GM21423 (cell line): ENCODE measurements around the gene OR51G2.
"Not testable (repeated sequence)": the region's sequence is repeated elsewhere in the genome, so short reads cannot be mapped to it uniquely, and the experiment has no call there.

Experiments used
- ATAC-seq: cut with Tn5 transposase; IDR thresholded peaks from one replicate; pipeline ENCODE4 v1.9.1; 2021; ENCODE audit warnings: mild to moderate bottlenecking, moderate library complexity; ENCODE audit not compliant: unreplicated experiment

Gene OR51G2, protein sequence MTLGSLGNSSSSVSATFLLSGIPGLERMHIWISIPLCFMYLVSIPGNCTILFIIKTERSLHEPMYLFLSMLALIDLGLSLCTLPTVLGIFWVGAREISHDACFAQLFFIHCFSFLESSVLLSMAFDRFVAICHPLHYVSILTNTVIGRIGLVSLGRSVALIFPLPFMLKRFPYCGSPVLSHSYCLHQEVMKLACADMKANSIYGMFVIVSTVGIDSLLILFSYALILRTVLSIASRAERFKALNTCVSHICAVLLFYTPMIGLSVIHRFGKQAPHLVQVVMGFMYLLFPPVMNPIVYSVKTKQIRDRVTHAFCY

DNA sequence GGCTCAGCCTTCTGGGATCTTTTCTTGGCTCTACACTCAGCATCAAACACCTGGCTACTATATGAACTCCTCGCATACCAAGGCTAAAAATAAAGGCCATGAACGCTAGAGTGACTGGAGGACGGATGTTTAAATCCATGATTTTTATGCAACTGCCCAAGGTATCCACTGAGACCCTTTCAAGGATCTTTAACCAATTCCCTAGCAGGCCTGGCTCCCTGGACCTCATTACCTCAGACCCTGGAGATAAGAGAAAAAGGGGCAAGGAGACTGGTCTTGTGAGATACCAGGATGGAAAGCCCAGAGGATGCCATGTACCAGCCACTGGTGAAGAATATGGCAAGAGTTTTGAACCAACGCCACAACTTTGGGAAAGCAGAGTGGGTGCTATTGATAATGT lies at the start of gene OR51G2:
OR51G2 (minus strand) TSS at position 101 of the 400 bp plus-strand sequence. CDS start 3,687 bp downstream, outside the sequence.
- no peak for ATAC-seq

DNA sequence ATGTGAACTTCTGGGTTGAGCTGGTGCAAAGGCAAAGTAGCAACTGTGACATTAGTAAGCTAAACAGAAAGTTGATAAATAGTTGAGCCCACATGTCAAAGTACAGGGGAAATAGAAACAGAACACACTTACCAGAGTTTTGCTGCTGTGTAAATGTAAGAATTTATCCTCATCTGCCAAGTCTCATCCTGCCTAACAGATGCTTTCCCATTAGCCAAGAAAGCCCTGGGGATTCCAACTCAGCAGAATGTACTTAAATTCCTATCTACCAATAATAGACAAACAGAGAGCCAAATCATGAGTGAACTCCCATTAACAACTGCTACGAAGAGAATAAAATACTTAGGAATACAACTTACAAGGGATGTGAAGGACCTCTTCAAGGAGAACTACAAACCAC lies 43.7 kb upstream of the OR51G2 start:
- no peak for ATAC-seq

DNA sequence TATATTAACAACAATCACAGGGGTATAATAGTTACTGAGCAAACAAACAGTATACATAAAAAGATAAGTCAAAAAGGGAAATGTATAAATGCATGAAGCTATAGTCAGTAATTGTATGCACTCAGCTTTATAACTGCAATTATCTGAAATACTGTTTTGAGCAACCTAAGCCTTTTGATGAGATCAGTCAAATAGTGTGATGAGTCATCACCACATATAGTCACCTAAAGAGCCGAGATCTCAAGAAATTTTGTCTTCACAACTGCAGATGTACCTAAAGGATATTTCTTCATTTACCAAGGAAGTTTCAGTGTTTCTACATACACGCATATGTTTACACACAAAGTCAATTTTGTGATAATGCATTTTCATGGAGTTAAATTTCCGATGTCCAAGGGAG lies 41.7 kb upstream of the OR51G2 start:
- no peak for ATAC-seq

DNA sequence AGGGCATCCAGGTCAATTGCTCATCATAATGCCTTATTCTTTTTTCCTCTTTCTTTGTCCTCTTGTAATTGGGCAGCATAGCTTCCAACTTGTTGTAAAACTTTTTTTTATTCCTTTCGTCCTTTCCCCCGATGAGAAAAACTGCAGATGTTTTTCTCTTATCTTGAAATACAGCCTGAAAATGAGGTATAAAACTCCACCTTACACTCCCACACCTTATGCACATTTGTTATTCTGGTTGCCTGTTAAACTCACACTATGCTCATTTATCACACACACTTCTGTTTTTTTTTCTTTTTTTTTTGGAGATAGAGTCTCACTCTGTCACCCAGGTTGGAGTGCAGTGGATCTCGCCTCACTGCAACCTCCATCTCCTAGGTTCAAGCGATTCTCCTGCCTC lies 38.2 kb upstream of the OR51G2 start:
- no peak for ATAC-seq

DNA sequence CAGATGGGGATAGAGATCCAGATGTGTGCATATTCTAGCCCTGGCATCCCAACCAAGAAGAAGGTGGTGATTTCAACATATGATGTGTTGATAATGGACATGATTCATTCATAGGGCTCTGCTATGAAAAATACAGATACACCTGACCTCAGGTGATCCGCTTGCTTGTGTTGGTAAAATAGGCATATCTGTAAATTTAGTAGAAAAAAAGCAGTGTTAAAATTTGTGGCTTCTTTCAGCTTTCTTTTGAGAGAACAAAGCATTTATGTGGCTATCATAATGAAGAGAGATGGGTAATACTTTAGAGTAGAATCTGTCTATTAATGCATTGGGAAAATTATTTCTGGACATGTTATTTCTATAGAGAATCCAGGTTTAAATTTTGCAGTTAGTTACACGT lies 36.5 kb upstream of the OR51G2 start, which contains the start of gene OR51A2:
OR51A2 (minus strand) TSS at position 101 of the 400 bp plus-strand sequence; CDS start at position 101, 0 bp downstream.
- ATAC-seq = not testable (repeated sequence)

DNA sequence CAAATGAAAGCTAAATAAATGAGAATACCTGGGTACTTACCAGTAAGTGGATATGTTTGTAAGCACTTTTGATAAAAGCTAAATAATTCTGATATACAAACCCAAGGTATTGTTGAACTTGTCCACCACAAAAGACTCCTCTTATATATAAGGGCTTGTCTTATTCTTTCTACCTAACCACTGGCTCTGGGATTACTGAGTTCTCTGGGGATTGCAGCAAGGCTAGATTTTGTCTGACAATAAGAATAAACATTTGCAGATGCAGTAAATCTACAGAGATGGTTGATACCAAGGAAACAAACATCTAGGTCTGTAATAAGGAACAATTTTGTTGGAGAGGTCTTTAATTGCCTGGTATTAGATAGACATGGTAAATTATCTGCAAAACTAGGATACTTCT lies 28.4 kb upstream of the OR51G2 start, which contains the start of gene OR51A4:
OR51A4 (minus strand) TSS at position 101 of the 400 bp plus-strand sequence. CDS start 505 bp downstream, outside the sequence.
- no peak for ATAC-seq

DNA sequence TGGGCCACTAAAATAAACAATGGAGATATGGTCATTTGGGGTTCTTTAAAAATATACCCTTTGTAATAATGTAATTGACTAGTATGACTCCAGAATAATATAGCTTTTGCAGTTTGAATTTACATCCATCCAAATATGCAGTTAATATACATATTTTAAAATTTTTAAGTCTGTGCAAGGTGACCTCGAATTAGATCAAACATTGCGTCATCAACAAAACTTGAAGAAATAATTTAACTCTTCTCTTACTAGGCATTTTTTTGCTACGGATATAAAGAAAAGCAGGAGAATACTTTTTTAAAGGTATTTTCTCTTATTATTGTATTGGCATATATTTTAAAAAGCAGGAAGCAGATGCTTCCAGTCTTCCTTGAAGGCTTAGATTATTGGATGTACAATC lies 17.6 kb upstream of the OR51G2 start:
- no peak for ATAC-seq

DNA sequence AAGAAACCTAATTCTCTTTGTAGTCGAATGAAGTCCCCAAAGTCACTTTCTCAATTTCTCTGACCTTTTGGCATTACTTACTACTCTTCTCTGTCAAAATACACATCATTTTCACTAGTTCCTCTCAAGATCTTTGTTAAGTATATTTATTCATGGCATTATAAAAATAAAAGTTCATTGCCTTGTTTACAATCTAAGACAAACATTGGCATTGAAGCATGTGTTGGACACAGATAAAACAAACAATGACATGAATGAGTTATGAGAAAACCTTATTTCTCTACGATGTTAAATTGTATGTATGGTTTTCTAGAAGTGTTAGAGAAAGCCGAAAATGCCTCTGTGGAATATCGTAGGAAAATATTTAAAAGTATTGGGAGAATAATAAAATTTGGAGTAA lies 13.6 kb upstream of the OR51G2 start:
- no peak for ATAC-seq

DNA sequence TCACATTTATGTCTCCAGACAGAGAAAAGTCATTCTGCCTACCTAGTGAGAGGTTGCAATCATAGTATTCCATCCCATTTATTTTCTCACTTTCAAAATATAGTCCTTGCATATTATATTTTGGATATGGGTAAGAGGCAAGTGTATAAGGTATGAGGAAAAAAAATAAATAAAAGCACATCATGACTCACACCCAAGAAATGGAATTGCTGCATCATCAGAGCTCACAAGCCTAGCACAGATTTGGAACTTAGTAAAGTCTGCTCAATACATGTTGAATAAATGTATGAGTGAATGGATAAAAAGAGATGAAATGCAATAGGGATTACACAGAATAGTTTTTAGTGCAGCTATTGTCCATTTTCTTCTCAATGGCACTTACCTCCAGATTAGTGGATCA lies 7.5 kb upstream of the OR51G2 start:
- ATAC-seq = no peak

DNA sequence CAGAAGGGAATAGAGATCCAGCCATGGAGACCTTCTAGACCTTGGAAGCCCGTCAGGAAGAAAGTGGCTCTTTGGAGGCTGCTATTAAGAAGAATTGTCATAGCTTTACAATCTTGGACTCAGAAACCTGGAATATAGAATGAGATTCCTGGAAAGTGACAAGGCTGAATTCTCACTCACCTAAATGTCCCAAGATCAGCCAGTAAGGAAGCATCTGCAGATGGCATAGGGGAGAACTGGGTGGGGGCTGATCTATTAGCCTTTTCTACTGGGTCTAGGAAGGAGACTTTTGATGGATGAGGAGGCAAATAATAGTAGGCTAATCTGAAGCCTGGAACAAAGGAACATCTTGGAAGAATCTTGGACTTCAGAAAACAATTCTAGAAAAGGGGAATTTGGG lies 5.1 kb upstream of the OR51G2 start, which contains the start of gene OR51G1:
OR51G1 (minus strand) TSS at position 101 of the 400 bp plus-strand sequence; CDS start at position 101, 0 bp downstream.
- no peak for ATAC-seq

DNA sequence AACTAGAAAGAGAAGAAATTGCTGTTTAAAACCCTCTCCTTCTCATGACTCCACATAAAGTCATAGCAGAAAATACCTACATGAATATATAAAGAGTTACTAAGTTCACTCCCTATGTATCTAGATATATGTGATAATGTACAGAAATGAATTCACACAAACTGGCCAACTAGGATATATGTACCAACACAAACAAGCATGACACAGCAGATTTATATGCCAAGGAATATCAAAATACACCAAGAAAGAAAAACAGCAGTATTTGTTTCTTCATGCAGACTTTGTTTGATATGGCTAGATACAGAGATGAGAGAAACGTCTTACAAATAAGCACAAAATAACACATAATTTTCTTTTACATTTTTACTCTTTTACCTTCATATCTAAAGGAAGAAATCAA lies 3.2 kb upstream of the OR51G2 start:
- no peak for ATAC-seq

DNA sequence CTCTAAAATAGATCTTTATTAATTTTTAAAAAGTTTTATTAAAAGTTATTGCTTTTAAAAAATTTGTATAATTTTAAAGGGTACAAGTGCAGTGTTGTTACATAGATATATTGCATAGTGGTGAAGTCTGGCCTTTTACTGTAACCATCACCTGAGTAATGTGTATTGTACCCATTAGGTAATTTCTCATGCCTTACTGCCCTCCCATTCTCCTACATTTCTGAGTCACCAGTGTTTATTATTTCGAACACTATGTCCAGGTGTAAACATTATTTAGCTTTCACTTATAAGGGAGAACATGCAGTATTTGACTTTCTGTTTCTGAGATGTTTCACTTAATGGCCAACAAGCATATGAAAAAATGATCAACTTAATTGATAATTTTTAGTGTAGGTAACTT lies 2.6 kb upstream of the OR51G2 start:
- ATAC-seq = no peak

DNA sequence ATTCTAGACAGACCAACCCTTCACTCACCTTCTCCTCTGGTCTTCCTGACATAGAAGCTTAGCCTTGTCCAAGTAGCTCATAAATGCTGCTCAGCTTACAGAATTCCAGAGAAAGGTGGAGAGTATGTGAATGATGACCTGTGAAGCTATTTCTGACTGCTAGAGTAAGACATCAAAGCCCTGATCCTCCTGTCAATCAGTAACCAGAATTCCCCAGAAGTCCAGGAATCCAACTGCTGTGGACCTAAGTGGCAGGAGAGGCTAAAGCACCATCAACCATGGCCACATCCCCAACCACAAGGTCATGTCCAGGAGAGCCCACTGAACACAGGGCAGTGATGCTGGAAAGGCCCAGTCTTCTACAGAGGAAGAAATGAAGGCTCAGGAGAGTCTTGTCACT lies 2.6 kb downstream of the OR51G2 start:
- ATAC-seq = no peak

DNA sequence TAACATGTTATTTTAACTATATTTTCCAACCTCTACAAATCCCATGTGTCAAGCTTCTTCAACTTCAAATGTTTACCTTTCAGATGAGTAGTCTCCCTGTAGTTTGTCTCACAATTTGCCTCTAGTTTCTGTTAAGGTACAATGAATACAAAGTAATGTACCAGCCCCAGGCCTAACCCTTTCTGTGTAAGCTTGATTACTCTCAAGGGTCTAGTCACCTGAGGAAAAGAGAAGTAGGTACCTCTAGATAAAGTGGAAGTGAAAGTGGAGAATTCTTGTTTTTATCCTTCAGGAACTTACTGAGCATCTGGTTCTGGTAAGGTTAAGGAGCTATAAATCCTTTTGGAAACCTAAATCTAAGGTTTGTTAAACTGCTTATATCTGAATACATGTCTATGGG lies 15.7 kb downstream of the OR51G2 start, which contains the start of gene OR51A7:
OR51A7 (plus strand) TSS at position 300 of the 400 bp plus-strand sequence. CDS start 3,587 bp downstream, outside the sequence.
- no peak for ATAC-seq

DNA sequence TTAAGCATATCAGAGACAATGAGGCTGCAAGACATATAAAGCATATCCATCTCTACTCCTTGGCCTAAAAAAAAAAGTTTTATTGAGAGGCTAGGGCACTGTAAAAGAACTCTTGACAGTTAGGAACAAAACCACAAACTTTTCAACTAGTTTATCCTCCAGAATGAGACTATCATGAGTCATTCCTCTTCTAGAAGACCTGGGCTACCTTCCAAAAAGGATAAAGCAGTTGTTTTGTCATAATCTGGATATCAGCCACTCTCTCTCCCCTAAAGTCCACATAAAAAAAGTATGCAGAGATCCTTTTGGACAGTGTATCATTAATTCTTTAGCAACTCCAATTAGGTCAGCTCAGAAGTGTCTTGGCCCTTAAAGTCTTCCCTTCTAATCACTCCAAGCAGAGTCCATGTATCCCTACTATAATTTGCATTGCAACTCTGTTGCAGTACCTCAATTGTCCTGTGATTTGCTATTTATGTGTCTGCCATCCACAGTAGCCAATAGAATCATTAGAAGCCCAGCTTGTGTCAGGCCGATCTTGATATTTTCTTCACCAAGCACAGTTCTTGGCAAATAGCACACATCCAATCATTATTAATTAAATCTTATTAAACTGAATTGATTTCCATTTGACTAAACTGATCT lies 27.0 kb downstream of the OR51G2 start:
- ATAC-seq = no peak

DNA sequence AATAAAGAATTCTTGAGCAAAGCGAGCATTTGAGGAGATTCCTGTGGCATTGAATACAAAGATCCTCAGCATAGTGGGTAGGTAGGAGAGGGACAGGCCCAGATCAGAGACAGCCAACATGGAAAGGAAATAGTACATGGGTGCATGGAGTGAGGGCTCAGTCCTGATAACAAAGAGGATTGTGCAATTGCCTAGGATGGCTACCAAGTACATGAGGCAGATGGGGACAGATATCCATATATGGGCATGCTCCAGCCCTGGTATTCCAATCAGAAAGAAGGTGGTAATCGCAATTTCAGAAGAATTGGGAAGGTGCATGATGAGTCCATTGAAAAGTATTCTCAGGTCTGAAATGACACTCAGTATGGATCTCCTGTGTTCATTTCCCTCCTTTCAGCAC lies 28.9 kb downstream of the OR51G2 start:
- ATAC-seq = no peak

DNA sequence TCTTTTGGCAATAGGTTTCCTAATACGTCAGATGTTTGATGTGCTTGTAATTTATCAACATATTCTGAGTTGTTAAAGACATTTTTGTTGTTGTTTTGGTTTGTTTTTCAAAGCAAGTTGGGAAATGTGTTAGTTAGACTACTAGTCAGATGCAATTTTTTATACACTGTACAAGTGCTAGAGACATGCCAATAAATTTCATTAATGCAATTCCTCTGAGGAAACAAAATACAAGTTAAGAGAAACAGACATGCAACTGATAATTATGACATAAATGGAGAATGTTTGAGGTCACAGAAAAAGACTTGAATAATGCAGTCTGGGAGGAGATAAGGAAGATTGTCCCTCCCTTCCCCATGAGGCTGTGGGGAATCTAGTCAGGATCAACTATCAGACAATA lies 31.6 kb downstream of the OR51G2 start:
- no peak for ATAC-seq

DNA sequence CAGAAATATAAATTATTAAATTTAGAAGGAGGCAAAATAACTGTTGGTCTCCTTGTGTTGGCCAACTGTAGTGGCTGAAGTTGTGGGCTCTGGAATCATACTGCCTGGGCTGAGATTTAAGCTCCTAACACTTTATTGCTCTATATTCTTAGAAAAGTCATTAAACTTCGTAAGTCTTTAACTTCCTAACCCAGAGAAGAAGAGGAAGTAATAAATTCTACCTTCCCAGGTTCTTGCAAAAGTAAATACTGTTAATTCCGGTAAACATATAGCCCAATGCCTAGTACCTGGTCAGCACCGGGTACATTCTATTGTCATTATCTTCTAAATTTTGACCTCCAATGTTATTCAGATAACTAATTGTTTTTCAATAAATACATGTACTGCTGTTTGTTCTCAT lies 33.0 kb downstream of the OR51G2 start:
- no peak for ATAC-seq

DNA sequence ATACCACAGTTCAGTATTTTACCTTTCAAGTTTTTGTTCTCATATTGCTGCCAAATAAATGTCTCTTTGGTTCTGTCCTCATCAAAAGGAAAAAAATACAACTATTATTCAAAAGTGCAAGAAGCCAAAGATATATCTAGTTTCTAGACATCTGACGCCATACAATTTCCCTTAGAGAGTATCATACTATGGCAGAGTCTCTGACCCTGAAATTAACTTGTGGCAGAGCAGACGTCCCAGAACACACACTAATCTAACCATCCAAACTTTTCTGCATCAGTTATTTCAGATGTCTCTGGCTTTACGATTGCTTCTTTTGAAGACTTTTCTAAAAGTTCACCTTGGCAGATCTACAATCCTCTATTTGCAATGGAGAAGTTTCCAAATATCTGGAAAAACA lies 34.8 kb downstream of the OR51G2 start:
- no peak for ATAC-seq

DNA sequence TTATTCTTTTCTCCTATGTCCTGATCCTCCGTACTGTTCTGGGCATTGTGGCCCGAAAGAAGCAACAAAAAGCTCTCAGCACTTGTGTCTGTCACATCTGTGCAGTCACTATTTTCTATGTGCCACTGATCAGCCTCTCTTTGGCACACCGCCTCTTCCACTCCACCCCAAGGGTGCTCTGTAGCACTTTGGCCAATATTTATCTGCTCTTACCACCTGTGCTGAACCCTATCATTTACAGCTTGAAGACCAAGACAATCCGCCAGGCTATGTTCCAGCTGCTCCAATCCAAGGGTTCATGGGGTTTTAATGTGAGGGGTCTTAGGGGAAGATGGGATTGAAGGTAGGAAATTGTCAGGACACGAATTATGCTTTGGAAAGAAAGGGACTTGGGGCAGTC lies 36.6 kb downstream of the OR51G2 start:
- ATAC-seq = no peak

DNA sequence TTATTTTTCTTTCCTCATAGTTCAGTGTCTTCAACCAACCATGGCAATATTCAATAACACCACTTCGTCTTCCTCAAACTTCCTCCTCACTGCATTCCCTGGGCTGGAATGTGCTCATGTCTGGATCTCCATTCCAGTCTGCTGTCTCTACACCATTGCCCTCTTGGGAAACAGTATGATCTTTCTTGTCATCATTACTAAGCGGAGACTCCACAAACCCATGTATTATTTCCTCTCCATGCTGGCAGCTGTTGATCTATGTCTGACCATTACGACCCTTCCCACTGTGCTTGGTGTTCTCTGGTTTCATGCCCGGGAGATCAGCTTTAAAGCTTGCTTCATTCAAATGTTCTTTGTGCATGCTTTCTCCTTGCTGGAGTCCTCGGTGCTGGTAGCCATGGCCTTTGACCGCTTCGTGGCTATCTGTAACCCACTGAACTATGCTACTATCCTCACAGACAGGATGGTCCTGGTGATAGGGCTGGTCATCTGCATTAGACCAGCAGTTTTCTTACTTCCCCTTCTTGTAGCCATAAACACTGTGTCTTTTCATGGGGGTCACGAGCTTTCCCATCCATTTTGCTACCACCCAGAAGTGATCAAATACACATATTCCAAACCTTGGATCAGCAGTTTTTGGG lies 37.2 kb downstream of the OR51G2 start, which contains the start of gene OR51T1:
OR51T1 (plus strand) TSS at position 41 of the 641 bp plus-strand sequence; CDS start at position 41, 0 bp downstream.
- ATAC-seq = no peak
